KMS-11 (cell line): ENCODE data around the gene SIGLEC1.

ENCODE experiments used
- H2AFZ ChIP-seq: fragments of 200-600 bp; sonication (generic); 2 replicates; pipeline ENCODE4 v1.6.1; 2016; ENCODE audit warnings: antibody characterized with exemption, mixed run types, low read depth
- H3K27ac ChIP-seq: fragments of 200-600 bp; sonication (generic); 2 replicates; pipeline ENCODE4 v1.6.1; 2016; ENCODE audit warnings: mild to moderate bottlenecking, mixed run types
- H3K27me3 ChIP-seq: fragments of 200-600 bp; sonication (generic); 2 replicates; pipeline ENCODE4 v1.6.1; 2017; ENCODE audit warnings: mild to moderate bottlenecking, low read depth, mixed run types, moderate library complexity; ENCODE audit not compliant: insufficient read depth
- H3K36me3 ChIP-seq: fragments of 200-600 bp; sonication (generic); 2 replicates; pipeline ENCODE4 v1.6.1; 2017; ENCODE audit warnings: mild to moderate bottlenecking, mixed run types; ENCODE audit not compliant: insufficient read depth
- H3K4me1 ChIP-seq: fragments of 200-600 bp; sonication (generic); 2 replicates; pipeline ENCODE4 v1.6.1; 2016; ENCODE audit warnings: mild to moderate bottlenecking, low read depth, mixed run types; ENCODE audit not compliant: poor library complexity, severe bottlenecking
- H3K4me2 ChIP-seq: fragments of 200-600 bp; sonication (generic); 2 replicates; pipeline ENCODE4 v1.7.0; 2016; ENCODE audit warnings: mild to moderate bottlenecking, mixed run types
- H3K4me3 ChIP-seq: fragments of 200-600 bp; sonication (generic); IDR thresholded peaks from 2 replicates; pipeline ENCODE4 v1.6.1; 2017; ENCODE audit warnings: low read depth, low read length, mixed read lengths; ENCODE audit not compliant: insufficient read depth
- H3K79me2 ChIP-seq: fragments of 200-600 bp; sonication (generic); 2 replicates; pipeline ENCODE4 v1.6.1; 2016; ENCODE audit warnings: low read depth, mixed run types; ENCODE audit not compliant: insufficient read depth
- H3K9ac ChIP-seq: fragments of 200-600 bp; sonication (generic); 2 replicates; pipeline ENCODE4 v1.6.1; 2016; ENCODE audit warnings: mild to moderate bottlenecking, mixed run types
- H4K20me1 ChIP-seq: fragments of 200-600 bp; sonication (generic); 2 replicates; pipeline ENCODE4 v1.6.1; 2016; ENCODE audit warnings: mild to moderate bottlenecking, mixed run types; ENCODE audit not compliant: insufficient read depth
- TF ChIP-seq, protein P1 (sequence below): fragments of 200-600 bp; sonication (generic); conservative IDR thresholded peaks from 2 replicates; pipeline ENCODE4 v1.6.1; 2017; ENCODE audit warnings: low read depth, mild to moderate bottlenecking, antibody characterized with exemption, low read length, moderate library complexity, mixed read lengths

The SIGLEC1 gene

GRCh38 chr20:3681352-3681930, 31.0 kb downstream of the SIGLEC1 start:
- H3K4me2 ChIP-seq: no peak overlapping the region
- H3K27ac ChIP-seq: no peak overlapping the region
- H3K9ac ChIP-seq: no peak overlapping the region
- H2AFZ ChIP-seq: no peak overlapping the region
- H3K4me3 ChIP-seq: no peak overlapping the region
- H3K36me3 ChIP-seq: no peaks in the 10 kb centered on the region
- H3K79me2 ChIP-seq: no peaks in the 10 kb centered on the region
- H3K4me1 ChIP-seq: no peaks in the 10 kb centered on the region
- H4K20me1 ChIP-seq: no peaks in the 10 kb centered on the region
- H3K27me3 ChIP-seq: peaks cover under 1% of the 10 kb centered on the region; the same call in 1 of the 2 replicates
- TF ChIP-seq, protein P1, sequence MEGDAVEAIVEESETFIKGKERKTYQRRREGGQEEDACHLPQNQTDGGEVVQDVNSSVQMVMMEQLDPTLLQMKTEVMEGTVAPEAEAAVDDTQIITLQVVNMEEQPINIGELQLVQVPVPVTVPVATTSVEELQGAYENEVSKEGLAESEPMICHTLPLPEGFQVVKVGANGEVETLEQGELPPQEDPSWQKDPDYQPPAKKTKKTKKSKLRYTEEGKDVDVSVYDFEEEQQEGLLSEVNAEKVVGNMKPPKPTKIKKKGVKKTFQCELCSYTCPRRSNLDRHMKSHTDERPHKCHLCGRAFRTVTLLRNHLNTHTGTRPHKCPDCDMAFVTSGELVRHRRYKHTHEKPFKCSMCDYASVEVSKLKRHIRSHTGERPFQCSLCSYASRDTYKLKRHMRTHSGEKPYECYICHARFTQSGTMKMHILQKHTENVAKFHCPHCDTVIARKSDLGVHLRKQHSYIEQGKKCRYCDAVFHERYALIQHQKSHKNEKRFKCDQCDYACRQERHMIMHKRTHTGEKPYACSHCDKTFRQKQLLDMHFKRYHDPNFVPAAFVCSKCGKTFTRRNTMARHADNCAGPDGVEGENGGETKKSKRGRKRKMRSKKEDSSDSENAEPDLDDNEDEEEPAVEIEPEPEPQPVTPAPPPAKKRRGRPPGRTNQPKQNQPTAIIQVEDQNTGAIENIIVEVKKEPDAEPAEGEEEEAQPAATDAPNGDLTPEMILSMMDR: no peak

DNA sequence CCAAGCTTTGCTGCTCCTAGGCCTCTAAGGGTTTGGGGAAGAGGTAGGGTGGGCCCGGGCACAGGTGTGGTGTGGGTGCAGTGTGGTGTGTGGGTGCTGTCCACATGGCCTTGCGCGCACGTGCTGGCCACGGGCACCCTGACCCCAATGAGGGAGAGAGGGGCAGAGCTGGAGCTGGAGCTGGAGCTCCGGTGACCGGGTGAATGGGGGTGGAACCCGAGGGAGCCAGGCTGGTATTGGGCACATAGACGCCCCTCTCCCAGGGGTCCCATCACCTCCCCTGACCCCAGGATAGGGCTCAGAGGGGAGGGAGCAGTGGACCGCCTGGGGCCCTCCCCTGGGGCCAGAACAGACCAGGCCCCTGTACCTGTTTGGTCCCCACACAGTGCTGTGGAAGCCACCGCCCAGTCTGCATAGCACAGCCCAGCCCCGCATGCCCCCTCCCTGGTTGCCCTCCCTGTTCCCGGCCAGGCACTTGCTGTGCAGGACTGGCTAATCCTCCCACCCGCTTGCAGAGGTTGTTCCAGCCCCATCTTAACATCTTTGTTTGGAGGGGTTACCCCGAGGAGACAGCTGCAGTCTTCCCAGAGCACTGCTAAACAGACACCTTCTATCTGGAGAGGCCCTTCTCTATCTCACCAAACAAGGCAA, 31.6 kb downstream of the SIGLEC1 start:
- H3K4me3 ChIP-seq: no peak overlapping the region
- H3K79me2 ChIP-seq: no peaks in the 10 kb centered on the region
- no peak overlapping the region for H3K9ac ChIP-seq
- no peaks in the 10 kb centered on the region for H3K36me3 ChIP-seq
- H2AFZ ChIP-seq: no peak overlapping the region
- no peaks in the 10 kb centered on the region for H4K20me1 ChIP-seq
- TF ChIP-seq, protein P1: no peak
- H3K4me2 ChIP-seq: no peak overlapping the region
- H3K4me1 ChIP-seq: no peaks in the 10 kb centered on the region
- no peak overlapping the region for H3K27ac ChIP-seq
- peaks cover 4% of the 10 kb centered on the region; the same call in 1 of the 2 replicates for H3K27me3 ChIP-seq

GRCh38 chr20:3679749-3680700, 32.4 kb downstream of the SIGLEC1 start:
- Histone ChIP-seq H3K79me2 (no peaks in the 10 kb centered on the region), H2AFZ (no peak overlapping the region), H3K4me3 (no peak overlapping the region), H3K27me3 (peaks cover 8% of the 10 kb centered on the region), H3K36me3 (no peaks in the 10 kb centered on the region), H4K20me1 (no peaks in the 10 kb centered on the region), H3K27ac (no peak overlapping the region), H3K4me1 (no peaks in the 10 kb centered on the region), H3K4me2 (no peak overlapping the region), H3K9ac (no peak overlapping the region)
- TF ChIP-seq, protein P1: no peak

- H3K9ac ChIP-seq: no peak overlapping the region
- H3K36me3 ChIP-seq: no peaks in the 10 kb centered on the region
- H3K79me2 ChIP-seq: no peaks in the 10 kb centered on the region
- no peak overlapping the region for H3K27ac ChIP-seq
- H3K27me3 ChIP-seq: peaks cover 14% of the 10 kb centered on the region
- no peaks in the 10 kb centered on the region for H3K4me1 ChIP-seq
- no peak overlapping the region for H3K4me3 ChIP-seq
- no peaks in the 10 kb centered on the region for H4K20me1 ChIP-seq
- no peak overlapping the region for H3K4me2 ChIP-seq
- TF ChIP-seq, protein P1: no peak
- no peak overlapping the region for H2AFZ ChIP-seq
Observed at GRCh38 chr20:3678856-3679720, 33.3 kb downstream of the SIGLEC1 start.
